Sigmoid colon (tissue), 4 donors: ENCODE measurements around the gene VRK1.

ENCODE experiments used
- EP300 ChIP-seq, 4 donors: sonication (generic); formaldehyde crosslinking; IDR thresholded peaks; one replicate each; pipeline ENCODE4 v1.6.1; 2017; ENCODE audit warnings: antibody characterized with exemption in 4 of 4
- POLR2A ChIP-seq, 2 donors: fragments of 450-650 bp; IDR thresholded peaks; one replicate each; pipeline ENCODE4 v1.6.1; 2016; ENCODE audit warnings: antibody characterized with exemption in 2 of 2, mild to moderate bottlenecking in 2 of 2, moderate library complexity in 2 of 2
- TF ChIP-seq, protein P1 (sequence below), 4 experiments: fragments of 450-650 bp in 3 of 4; fragments of 200-600 bp in 1 of 4; IDR thresholded peaks; one replicate each; pipeline ENCODE4 v1.5.1; 2016 to 2019; ENCODE audit warnings: antibody characterized with exemption in 4 of 4, mild to moderate bottlenecking in 3 of 4, moderate library complexity in 2 of 4

DNA sequence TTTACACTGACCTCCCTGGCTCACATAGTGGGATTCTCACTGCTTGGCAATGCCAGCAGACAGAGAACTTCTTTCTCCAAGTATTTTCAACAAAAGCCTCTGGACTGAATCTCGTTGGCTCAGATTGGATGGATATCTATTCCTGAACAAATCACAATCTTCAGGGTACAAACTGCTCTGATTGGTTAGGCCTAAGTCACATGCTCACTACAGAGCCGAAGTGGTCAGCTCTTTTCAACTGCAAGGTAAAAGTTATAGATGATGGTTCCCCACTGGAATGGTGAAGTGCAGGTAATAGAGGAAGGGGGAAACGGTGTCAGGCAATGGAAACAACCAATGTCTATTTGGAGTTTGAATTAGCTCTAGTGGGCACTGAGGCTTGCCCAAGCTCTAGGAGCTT is 16.7 kb upstream of the VRK1 start:
- TF ChIP-seq, protein P1, sequence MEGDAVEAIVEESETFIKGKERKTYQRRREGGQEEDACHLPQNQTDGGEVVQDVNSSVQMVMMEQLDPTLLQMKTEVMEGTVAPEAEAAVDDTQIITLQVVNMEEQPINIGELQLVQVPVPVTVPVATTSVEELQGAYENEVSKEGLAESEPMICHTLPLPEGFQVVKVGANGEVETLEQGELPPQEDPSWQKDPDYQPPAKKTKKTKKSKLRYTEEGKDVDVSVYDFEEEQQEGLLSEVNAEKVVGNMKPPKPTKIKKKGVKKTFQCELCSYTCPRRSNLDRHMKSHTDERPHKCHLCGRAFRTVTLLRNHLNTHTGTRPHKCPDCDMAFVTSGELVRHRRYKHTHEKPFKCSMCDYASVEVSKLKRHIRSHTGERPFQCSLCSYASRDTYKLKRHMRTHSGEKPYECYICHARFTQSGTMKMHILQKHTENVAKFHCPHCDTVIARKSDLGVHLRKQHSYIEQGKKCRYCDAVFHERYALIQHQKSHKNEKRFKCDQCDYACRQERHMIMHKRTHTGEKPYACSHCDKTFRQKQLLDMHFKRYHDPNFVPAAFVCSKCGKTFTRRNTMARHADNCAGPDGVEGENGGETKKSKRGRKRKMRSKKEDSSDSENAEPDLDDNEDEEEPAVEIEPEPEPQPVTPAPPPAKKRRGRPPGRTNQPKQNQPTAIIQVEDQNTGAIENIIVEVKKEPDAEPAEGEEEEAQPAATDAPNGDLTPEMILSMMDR (IDR thresholded peaks at IDR 0.05), result no peak
- no peak for TF ChIP-seq POLR2A (IDR thresholded peaks at IDR 0.05)
- no peak for TF ChIP-seq EP300 (IDR thresholded peaks at IDR 0.05)
